HEK293 (cell line): Measurements from ENCODE around the gene SPATA16.
A peak's percentile ranks its signal among the peaks of the same experiment; 100 is the strongest.
"Not testable (repeated sequence)": the region's sequence is repeated elsewhere in the genome, so short reads cannot be mapped to it uniquely, and the experiment has no call there.

Experiments
- CTCF ChIA-PET: fragments of 350-600 bp; formaldehyde crosslinking; extraction: SDS; loops from one replicate; lab custom pipeline; 2021; ENCODE audit warnings: antibody characterized with exemption; lab: Yijun Ruan, JAX
- POLR2A ChIA-PET: fragments of 300-600 bp; formaldehyde crosslinking; extraction: SDS; loops from one replicate; lab custom pipeline; 2020; ENCODE audit warnings: antibody characterized with exemption, inconsistent platforms; lab: Yijun Ruan, JAX
- H3K27ac ChIP-seq: fragments of 200-500 bp; sonication (Bioruptor generic); 2 replicates; pipeline ENCODE4 v1.5.1; 2014; ENCODE audit warnings: low read depth, low read length, control low read depth, inconsistent platforms; ENCODE audit errors: extremely low read depth
- H3K36me3 ChIP-seq, 2 experiments: fragments of 200-500 bp in 1 of 2; sonication (Bioruptor generic) in 1 of 2; 1 replicate in 1 of 2; 2 replicates in 1 of 2; pipeline ENCODE4 v1.5.1; 2014 to 2017; ENCODE audit warnings: inconsistent platforms in 2 of 2, low read length in 2 of 2; ENCODE audit not compliant: control insufficient read depth in 2 of 2, insufficient read depth in 1 of 2
- H3K4me1 ChIP-seq: fragments of 200-500 bp; sonication (Bioruptor generic); 2 replicates; pipeline ENCODE4 v1.5.1; 2014; ENCODE audit warnings: mild to moderate bottlenecking, low read length, inconsistent platforms; ENCODE audit not compliant: control insufficient read depth, insufficient read depth
- H3K4me3 ChIP-seq: 2 replicates; pipeline ENCODE4 v1.5.1; 2011; ENCODE audit warnings: low read depth, mild to moderate bottlenecking, control low read depth, low read length, moderate library complexity
- H3K9me3 ChIP-seq: fragments of 200-500 bp; sonication (Bioruptor generic); 2 replicates; pipeline ENCODE4 v1.5.1; 2014; ENCODE audit warnings: low read depth, low read length, inconsistent platforms; ENCODE audit not compliant: control insufficient read depth, insufficient read depth
- BCL6B ChIP-seq: fragments of 450-650 bp; formaldehyde crosslinking; IDR thresholded peaks from 2 replicates; pipeline ENCODE4 v1.5.1; 2017; ENCODE audit warnings: missing biosample characterization, missing genetic modification characterization
- CTCF ChIP-seq: fragments of 450-650 bp; formaldehyde crosslinking; IDR thresholded peaks from 2 replicates; pipeline ENCODE4 v1.5.1; 2016; ENCODE audit warnings: missing biosample characterization, missing genetic modification characterization
- GFI1B ChIP-seq: fragments of 450-650 bp; formaldehyde crosslinking; IDR thresholded peaks from 2 replicates; pipeline ENCODE4 v1.5.1; 2016; ENCODE audit warnings: missing biosample characterization, missing genetic modification characterization
- REST ChIP-seq: fragments of 450-650 bp; formaldehyde crosslinking; IDR thresholded peaks from 2 replicates; pipeline ENCODE4 v1.5.1; 2016; ENCODE audit warnings: missing biosample characterization, missing genetic modification characterization
- SCRT1 ChIP-seq: fragments of 450-650 bp; formaldehyde crosslinking; IDR thresholded peaks from 2 replicates; pipeline ENCODE4 v1.5.1; 2016; ENCODE audit warnings: missing biosample characterization, missing genetic modification characterization, borderline replicate concordance
- SP2 ChIP-seq: fragments of 450-650 bp; formaldehyde crosslinking; IDR thresholded peaks from 2 replicates; pipeline ENCODE4 v1.5.1; 2016; ENCODE audit warnings: missing biosample characterization, missing genetic modification characterization
- WT1 ChIP-seq: fragments of 450-650 bp; formaldehyde crosslinking; IDR thresholded peaks from 2 replicates; pipeline ENCODE4 v1.5.1; 2016; ENCODE audit warnings: missing biosample characterization, missing genetic modification characterization
- ZFP37 ChIP-seq: fragments of 450-650 bp; formaldehyde crosslinking; IDR thresholded peaks from 2 replicates; pipeline ENCODE4 v1.5.1; 2016; ENCODE audit warnings: missing biosample characterization, missing genetic modification characterization
- ZFP41 ChIP-seq: fragments of 450-650 bp; formaldehyde crosslinking; IDR thresholded peaks from 2 replicates; pipeline ENCODE4 v1.5.1; 2016; ENCODE audit warnings: missing biosample characterization, missing genetic modification characterization, borderline replicate concordance
- ZNF114 ChIP-seq: fragments of 450-650 bp; formaldehyde crosslinking; IDR thresholded peaks from 2 replicates; pipeline ENCODE4 v1.5.0; 2017; ENCODE audit warnings: missing biosample characterization, missing genetic modification characterization
- ZNF140 ChIP-seq: fragments of 450-650 bp; formaldehyde crosslinking; IDR thresholded peaks from 2 replicates; pipeline ENCODE4 v1.5.1; 2016; ENCODE audit warnings: missing biosample characterization, missing genetic modification characterization
- ZNF19 ChIP-seq: fragments of 450-650 bp; formaldehyde crosslinking; IDR thresholded peaks from 2 replicates; pipeline ENCODE4; 2016; ENCODE audit warnings: missing biosample characterization, missing genetic modification characterization, low read depth
- ZNF266 ChIP-seq: fragments of 450-650 bp; formaldehyde crosslinking; IDR thresholded peaks from 2 replicates; pipeline ENCODE4 v1.5.1; 2016; ENCODE audit warnings: missing biosample characterization, missing genetic modification characterization, low read depth
- ZNF292 ChIP-seq: fragments of 450-650 bp; formaldehyde crosslinking; IDR thresholded peaks from 2 replicates; pipeline ENCODE4 v1.5.1; 2016; ENCODE audit warnings: low read depth, missing biosample characterization, missing genetic modification characterization, borderline replicate concordance
- ZNF423 ChIP-seq: fragments of 450-650 bp; formaldehyde crosslinking; IDR thresholded peaks from 2 replicates; pipeline ENCODE4 v1.5.1; 2016; ENCODE audit warnings: missing biosample characterization, missing genetic modification characterization
- ZNF560 ChIP-seq: fragments of 450-650 bp; formaldehyde crosslinking; IDR thresholded peaks from 2 replicates; pipeline ENCODE4 v1.5.1; 2017; ENCODE audit warnings: missing biosample characterization, missing genetic modification characterization, borderline replicate concordance
- ZNF600 ChIP-seq: fragments of 450-650 bp; formaldehyde crosslinking; IDR thresholded peaks from 2 replicates; pipeline ENCODE4 v1.5.1; 2016; ENCODE audit warnings: missing biosample characterization, missing genetic modification characterization
- ZNF76 ChIP-seq: fragments of 450-650 bp; formaldehyde crosslinking; IDR thresholded peaks from 2 replicates; pipeline ENCODE4; 2016; ENCODE audit warnings: low read depth, missing biosample characterization, missing genetic modification characterization, borderline replicate concordance
- ZSCAN18 ChIP-seq: fragments of 450-650 bp; formaldehyde crosslinking; IDR thresholded peaks from 2 replicates; pipeline ENCODE4 v1.5.1; 2016; ENCODE audit warnings: missing biosample characterization, missing genetic modification characterization

The SPATA16 gene

GRCh38 chr3:173021547-173022185 is 119.4 kb downstream of the SPATA16 start (continued):
- TF ChIP-seq ZSCAN18 (tag by site-specific recombination) (no peak), ZNF560 (peak; percentile 81; the same call in 1 of the 2 replicates), ZFP41 (tag by site-specific recombination) (no peak), ZNF266 (0 out of 2 replicates have a peak, but pooled peaks have one; percentile 29), ZNF140 (tag by site-specific recombination) (peak; percentile 90; the same call in 1 of the 2 replicates), ZNF292 (tag by site-specific recombination) (peak; percentile 56; the same call in 1 of the 2 replicates)

- H3K36me3 ChIP-seq, CTCF ChIA-PET, H3K9me3 ChIP-seq, H3K4me3 ChIP-seq, POLR2A ChIA-PET, H3K27ac ChIP-seq, H3K4me1 ChIP-seq: not testable (repeated sequence)
These were observed 120.9 kb downstream of the SPATA16 start for GRCh38 chr3:173020128-173020527.

GRCh38 chr3:173019378-173019777 is 121.7 kb downstream of the SPATA16 start:
- Histone ChIP-seq H3K4me3 (no peak overlapping the region), H3K36me3 (no peaks in the 10 kb centered on the region)
- TF ChIP-seq WT1 (tag by site-specific recombination), result no peak
- no peak for TF ChIP-seq ZNF600 (tag by site-specific recombination)
- TF ChIP-seq ZNF423 (tag by site-specific recombination), result no peak
- TF ChIP-seq SCRT1 (tag by site-specific recombination), result no peak
- no peak for TF ChIP-seq ZFP37 (tag by site-specific recombination)
- no peak for TF ChIP-seq CTCF (tag by site-specific recombination)
- no peak for TF ChIP-seq ZNF76
- TF ChIP-seq GFI1B (tag by site-specific recombination), result no peak
- TF ChIP-seq ZNF19 (tag by site-specific recombination), result no peak
- no peak for TF ChIP-seq SP2 (tag by site-specific recombination)
- TF ChIP-seq REST (tag by site-specific recombination), result no peak
- TF ChIP-seq BCL6B (tag by site-specific recombination), result no peak
- TF ChIP-seq ZNF114, result no peak
- TF ChIP-seq, all 188 proteins: peak for 0
- Histone ChIP-seq H3K4me1 (no peaks in the 10 kb centered on the region), H3K27ac (no peak overlapping the region), H3K9me3 (no peaks in the 10 kb centered on the region)
- CTCF ChIA-PET, result no interaction called here
- POLR2A ChIA-PET, result no interaction called here
